IMR-90 (cell line): ENCODE results near the gene FMN2. TPM values are rescaled to one million over a fixed set of nuclear protein-coding genes. Genes with fewer than 3 reads are reported as not detected.

Experiments
- ATAC-seq: fragments of 200-7000 bp; cut with Tn5 transposase; 2 replicates; pipeline ENCODE4 v1.9.1; 2020; ENCODE audit warnings: low read depth, mild to moderate bottlenecking, moderate library complexity
- BruUV-seq: library from RNA; stranded (reverse); fragments of 400-500 nt; replicated peaks from 2 replicates; lab custom pipeline; 2021; lab: Mats Ljungman, UMichigan
- CTCF ChIA-PET: fragments of 300-600 bp; formaldehyde crosslinking; extraction: SDS; loops from one replicate; lab custom pipeline; 2021; ENCODE audit warnings: antibody characterized with exemption; lab: Yijun Ruan, JAX
- POLR2A ChIA-PET: fragments of 300-600 bp; sonication (Branson Sonifier 250); formaldehyde crosslinking; loops from one replicate; lab custom pipeline; 2022; ENCODE audit warnings: antibody characterized with exemption; ENCODE audit not compliant: unreplicated experiment; lab: Charles Lee
- DNase-seq: peaks from one replicate; pipeline ENCODE4 v3.0.0; 2013
- H2AFZ ChIP-seq: replicated peaks from 2 replicates; pipeline ENCODE3; 2013; ENCODE audit warnings: low read length, mild to moderate bottlenecking; ENCODE audit not compliant: poor library complexity
- H2AK5ac ChIP-seq: 2 replicates; pipeline ENCODE4 v1.6.1; 2013; ENCODE audit warnings: low read depth, low read length, inconsistent platforms
- H2AK9ac ChIP-seq: replicated peaks from 2 replicates; pipeline ENCODE3; 2013; ENCODE audit warnings: mild to moderate bottlenecking, low read depth, low read length, moderate library complexity; ENCODE audit not compliant: poor library complexity
- H2BK120ac ChIP-seq: 2 replicates; pipeline ENCODE4 v1.6.1; 2013; ENCODE audit warnings: low read depth, low read length, inconsistent platforms
- H2BK15ac ChIP-seq: 3 replicates; pipeline ENCODE4 v1.6.1; 2013; ENCODE audit warnings: low read depth, low read length, inconsistent platforms
- H2BK20ac ChIP-seq: 2 replicates; pipeline ENCODE4 v1.6.1; 2013; ENCODE audit warnings: low read depth, mild to moderate bottlenecking, inconsistent platforms, low read length, moderate library complexity
- H2BK5ac ChIP-seq: 2 replicates; pipeline ENCODE4 v1.6.1; 2013; ENCODE audit warnings: mild to moderate bottlenecking, low read depth, low read length, inconsistent platforms; ENCODE audit not compliant: poor library complexity, severe bottlenecking
- H3K14ac ChIP-seq: replicated peaks from 2 replicates; pipeline ENCODE4 v1.6.1; 2013; ENCODE audit warnings: low read depth, low read length, inconsistent platforms
- H3K18ac ChIP-seq: 2 replicates; pipeline ENCODE4 v1.6.1; 2013; ENCODE audit warnings: low read depth, low read length, control low read depth
- H3K23ac ChIP-seq: 2 replicates; pipeline ENCODE4 v1.6.1; 2013; ENCODE audit warnings: low read depth, low read length, inconsistent platforms
- H3K27ac ChIP-seq: 2 replicates; pipeline ENCODE4 v1.5.1; 2013; ENCODE audit warnings: mild to moderate bottlenecking, control low read depth, low read length; ENCODE audit not compliant: insufficient read depth
- H3K27me3 ChIP-seq: 2 replicates; pipeline ENCODE4 v1.6.1; 2013; ENCODE audit warnings: low read length; ENCODE audit not compliant: control insufficient read depth, insufficient read depth
- H3K36me3 ChIP-seq: 2 replicates; pipeline ENCODE4 v1.6.1; 2013; ENCODE audit warnings: low read length, mixed read lengths; ENCODE audit not compliant: control insufficient read depth, insufficient read depth
- H3K4ac ChIP-seq: 2 replicates; pipeline ENCODE4 v1.6.1; 2013; ENCODE audit warnings: low read depth, low read length, inconsistent platforms
- H3K4me1 ChIP-seq: 2 replicates; pipeline ENCODE4 v1.6.1; 2013; ENCODE audit warnings: low read length, mixed read lengths; ENCODE audit not compliant: control insufficient read depth, insufficient read depth
- H3K4me2 ChIP-seq: 2 replicates; pipeline ENCODE4 v1.6.1; 2013; ENCODE audit warnings: low read depth, mild to moderate bottlenecking, control low read depth, low read length, moderate library complexity
- H3K4me3 ChIP-seq: 2 replicates; pipeline ENCODE4 v1.5.1; 2013; ENCODE audit warnings: low read depth, mild to moderate bottlenecking, control low read depth, low read length, moderate library complexity; ENCODE audit not compliant: insufficient read depth
- H3K56ac ChIP-seq: 2 replicates; pipeline ENCODE4 v1.6.1; 2013; ENCODE audit warnings: low read length, inconsistent platforms; ENCODE audit not compliant: insufficient read depth; ENCODE audit errors: extremely low read depth
- H3K79me1 ChIP-seq, 2 experiments: 2 replicates each; pipeline ENCODE4 v1.6.1; 2013; ENCODE audit warnings: low read length in 2 of 2, inconsistent platforms in 1 of 2, low read depth in 1 of 2
- H3K9ac ChIP-seq: 2 replicates; pipeline ENCODE4 v1.6.1; 2013; ENCODE audit warnings: low read depth, low read length, control low read depth
- H3K9me1 ChIP-seq: 2 replicates; pipeline ENCODE4 v1.6.1; 2013; ENCODE audit warnings: low read length, inconsistent platforms; ENCODE audit not compliant: insufficient read depth
- H3K9me3 ChIP-seq: 2 replicates; pipeline ENCODE4 v1.6.1; 2013; ENCODE audit warnings: low read length; ENCODE audit not compliant: control insufficient read depth, insufficient read depth
- H4K20me1 ChIP-seq: 2 replicates; pipeline ENCODE4 v1.6.1; 2013; ENCODE audit warnings: low read length, inconsistent platforms; ENCODE audit not compliant: insufficient read depth
- H4K5ac ChIP-seq: 2 replicates; pipeline ENCODE4 v1.6.1; 2013; ENCODE audit warnings: mild to moderate bottlenecking, low read depth, low read length, control low read depth
- H4K8ac ChIP-seq, 2 experiments: 2 replicates each; pipeline ENCODE4 v1.6.1; 2013; ENCODE audit warnings: low read depth in 2 of 2, low read length in 2 of 2, control low read depth in 1 of 2, inconsistent platforms in 1 of 2
- H4K91ac ChIP-seq: 2 replicates; pipeline ENCODE4 v1.6.1; 2013; ENCODE audit warnings: low read depth, low read length, inconsistent platforms; ENCODE audit not compliant: insufficient read depth
- POLR2A ChIP-seq: IDR thresholded peaks from 2 replicates; pipeline ENCODE4 v1.6.1; 2012; ENCODE audit warnings: mild to moderate bottlenecking, low read depth, low read length
- WGBS, 2 experiments: methylation state at CpG; one replicate each; pipeline versions ENCODE4 v1.1.5 to v1.1.7; 2013; ENCODE audit warnings: missing lambda C conversion rate in 2 of 2; ENCODE audit not compliant: insufficient read length in 1 of 2; ENCODE audit errors: extremely low coverage in 2 of 2; 5-methylcytosine and 5-hydroxymethylcytosine counted together
- dilution Hi-C: fragments of 300-500 bp; cut with HindIII; formaldehyde crosslinking; loops from one replicate; pipeline ENCODE4 v1.14.3; 2018; ENCODE audit warnings: low sequenced_read_pairs; ENCODE audit not compliant: unreplicated experiment
- in situ Hi-C: fragments of 300-500 bp; cut with MboI; formaldehyde crosslinking; loops from 3 replicates; pipeline ENCODE4 v1.14.3; 2019; ENCODE audit warnings: low sequenced_read_pairs, inconsistent platforms, mixed read lengths
- intact Hi-C: fragments of 100-400 bp; cut with micrococcal nuclease; formaldehyde crosslinking; loops from 2 replicates; pipeline ENCODE4 v1.10.0; 2022
- polyA plus RNA-seq, 3 experiments: library from polyadenylated mRNA; depleted of rRNA; stranded (reverse); fragments of >200 nt; gene quantifications; 2 replicates each; pipeline ENCODE4 v1.2.3, GENCODE V29; 2012; ENCODE audit warnings: low replicate concordance in 1 of 3
- total RNA-seq: library from RNA; depleted of rRNA; stranded (reverse); fragments of >200 nt; gene quantifications from 2 replicates; pipeline ENCODE4 v1.2.3, GENCODE V29; 2012

FMN2 gene
- total and polyA plus RNA-seq, 2 of the 4 experiments (the other 2 are of a cell fraction), result 29.0 to 35.8 TPM

DNA sequence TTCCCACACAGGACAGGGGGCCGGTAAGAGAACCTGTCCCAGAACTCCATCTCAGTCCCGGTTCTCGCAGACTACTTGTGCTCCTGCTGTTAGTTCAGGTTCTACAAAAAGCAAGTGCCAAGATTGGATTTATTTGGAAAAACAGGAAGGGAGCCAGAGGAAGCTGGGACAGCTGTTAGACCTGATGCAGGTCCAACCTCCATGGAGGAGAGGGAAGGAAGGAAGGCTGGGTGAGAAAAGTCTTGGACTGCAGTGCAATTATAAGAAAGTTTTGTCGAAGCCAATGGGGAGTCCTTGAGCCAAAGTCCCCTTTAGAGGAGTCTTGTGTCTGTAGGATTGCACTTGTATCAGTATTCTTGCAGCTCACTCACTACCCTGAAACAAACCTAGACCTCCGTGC is 329.1 kb downstream of the FMN2 start:
- H3K4ac ChIP-seq, result no peak overlapping the region
- no peak overlapping the region for H3K23ac ChIP-seq
- no peak overlapping the region for H2BK5ac ChIP-seq
- WGBS, 2 experiments, result 100% methylated on average over 3 of the region's 5 CpGs; no CpG with 5 or more reads in 1 of the 2 experiments
- H3K27ac ChIP-seq, result no peak overlapping the region
- no peak overlapping the region for H2AFZ ChIP-seq
- dilution Hi-C loops (no loop called here), in situ Hi-C loops (no loop called here), intact Hi-C loops (no loop called here)
- DNase-seq, result no peak
- H3K9me1 ChIP-seq, result 0 out of 2 replicates have a peak, but pooled peaks cover 4% of the 10 kb centered on the region
- ChIA-PET CTCF (no interaction called here), POLR2A (no interaction called here)
- no peaks in the 10 kb centered on the region for H4K20me1 ChIP-seq
- H3K4me3 ChIP-seq, result no peak overlapping the region
- H2BK120ac ChIP-seq, result no peak overlapping the region
- peaks cover 22 to 40% of the 10 kb centered on the region in 2 experiments for H3K79me1 ChIP-seq
- no peak overlapping the region for H4K8ac ChIP-seq
- H3K14ac ChIP-seq, result 0 out of 2 replicates have a peak overlapping the region, but pooled peaks have one; percentile 21
- ATAC-seq, result no peak
- H2AK9ac ChIP-seq, result no peak overlapping the region
- no peak overlapping the region for H4K5ac ChIP-seq
- no peaks in the 10 kb centered on the region for H3K36me3 ChIP-seq
- no peak overlapping the region for H4K91ac ChIP-seq
- no peak for TF ChIP-seq POLR2A
- H2BK20ac ChIP-seq, result no peak overlapping the region
- H3K4me2 ChIP-seq, result no peak overlapping the region
- H3K18ac ChIP-seq, result no peak overlapping the region
- no peak overlapping the region for H3K56ac ChIP-seq
- H3K9me3 ChIP-seq, result no peaks in the 10 kb centered on the region
- BruUV-seq, result no TSS peak
- no peak overlapping the region for H3K9ac ChIP-seq
- peaks cover 5% of the 10 kb centered on the region; the same call in 1 of the 2 replicates for H3K4me1 ChIP-seq
- H3K27me3 ChIP-seq, result no peaks in the 10 kb centered on the region
- H2BK15ac ChIP-seq, result no peak overlapping the region
- H2AK5ac ChIP-seq, result no peak overlapping the region
